Ectodermal cell (in vitro differentiated cells): ENCODE data around the gene LHPP.

Source experiments
- H3K27ac ChIP-seq: 2 replicates; pipeline ENCODE4 v1.7.0; 2013; ENCODE audit warnings: mild to moderate bottlenecking, low read depth, low read length; ENCODE audit not compliant: insufficient read depth, poor library complexity, severe bottlenecking
- H3K27me3 ChIP-seq: 2 replicates; pipeline ENCODE4 v1.7.0; 2013; ENCODE audit warnings: mild to moderate bottlenecking, low read length; ENCODE audit not compliant: insufficient read depth, control insufficient read depth, poor library complexity, severe bottlenecking
- H3K36me3 ChIP-seq: one replicate; pipeline ENCODE4 v1.7.0; 2013; ENCODE audit warnings: low read length; ENCODE audit not compliant: control insufficient read depth, insufficient read depth
- H3K4me1 ChIP-seq: one replicate; pipeline ENCODE4 v1.7.0; 2013; ENCODE audit warnings: low read length; ENCODE audit not compliant: control insufficient read depth, insufficient read depth
- H3K4me3 ChIP-seq: 2 replicates; pipeline ENCODE4 v1.7.0; 2013; ENCODE audit warnings: low read depth, low read length, control low read depth; ENCODE audit not compliant: insufficient read depth
- H3K9me3 ChIP-seq: 2 replicates; pipeline ENCODE4 v1.7.0; 2013; ENCODE audit warnings: mild to moderate bottlenecking, low read length, moderate library complexity; ENCODE audit not compliant: control insufficient read depth
- WGBS, 2 experiments: methylation state at CpG; one replicate each; pipeline ENCODE4 v1.1.7; 2013; ENCODE audit warnings: missing lambda C conversion rate in 2 of 2; 5-methylcytosine and 5-hydroxymethylcytosine counted together

Gene LHPP

DNA sequence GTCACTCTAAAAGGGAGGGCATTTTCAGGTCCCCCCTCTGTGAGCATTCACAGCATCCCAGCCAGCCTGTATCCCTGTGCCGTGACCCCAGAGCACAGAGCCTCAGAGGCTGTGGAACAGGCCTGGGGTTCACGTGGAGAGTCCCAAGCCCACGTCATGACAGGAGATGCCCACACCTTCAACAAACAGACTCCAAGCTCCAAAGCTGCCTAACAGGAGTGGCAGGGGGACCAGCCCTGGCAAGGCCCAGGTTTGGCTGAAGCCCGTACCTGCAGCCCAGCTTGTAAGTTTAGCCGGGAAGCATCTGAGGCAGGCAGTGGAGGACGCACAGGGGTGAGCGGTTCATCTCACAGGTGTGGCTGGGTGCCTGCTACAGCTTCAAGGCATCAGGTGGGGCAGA is 33.5 kb downstream of the LHPP start:
- H3K27me3 ChIP-seq, result no peaks in the 10 kb centered on the region
- no peaks in the 10 kb centered on the region for H3K36me3 ChIP-seq
- WGBS, 2 experiments, result 93 to 95% methylated on average over 7 of the region's 7 CpGs

DNA sequence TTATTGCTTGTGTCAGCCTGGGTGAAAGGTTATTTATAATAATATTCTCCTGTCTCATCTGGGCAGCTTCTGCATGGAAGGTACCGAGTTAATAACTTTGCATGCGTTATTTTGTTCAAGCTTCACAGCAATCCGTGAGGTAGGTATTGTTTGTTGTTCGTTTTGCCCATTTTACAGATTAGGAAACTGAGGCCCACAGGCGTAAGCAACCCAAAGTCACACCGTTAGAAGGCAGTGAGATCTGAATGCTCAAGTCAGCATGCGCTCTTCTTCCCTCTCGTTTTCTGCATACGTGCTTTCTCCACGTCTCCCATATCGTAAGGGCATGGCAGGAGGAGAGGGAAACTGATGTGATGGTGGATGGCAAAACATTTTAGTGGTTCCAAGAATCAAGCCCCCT is 34.1 kb downstream of the LHPP start:
- no peaks in the 10 kb centered on the region for H3K27me3 ChIP-seq
- no peak overlapping the region for H3K4me3 ChIP-seq
- 94% methylated on average over 11 of the region's 11 CpGs for WGBS, 2 experiments
- H3K27ac ChIP-seq, result no peak overlapping the region
- H3K36me3 ChIP-seq, result peaks cover 2% of the 10 kb centered on the region
- peaks cover 2% of the 10 kb centered on the region for H3K9me3 ChIP-seq
- H3K4me1 ChIP-seq, result peaks cover 16% of the 10 kb centered on the region

More for the DNA sequence above, 33.5 kb downstream of the LHPP start:
- peaks cover 16% of the 10 kb centered on the region for H3K4me1 ChIP-seq
- H3K27ac ChIP-seq, result no peak overlapping the region
- H3K9me3 ChIP-seq, result no peaks in the 10 kb centered on the region
- no peak overlapping the region for H3K4me3 ChIP-seq

DNA sequence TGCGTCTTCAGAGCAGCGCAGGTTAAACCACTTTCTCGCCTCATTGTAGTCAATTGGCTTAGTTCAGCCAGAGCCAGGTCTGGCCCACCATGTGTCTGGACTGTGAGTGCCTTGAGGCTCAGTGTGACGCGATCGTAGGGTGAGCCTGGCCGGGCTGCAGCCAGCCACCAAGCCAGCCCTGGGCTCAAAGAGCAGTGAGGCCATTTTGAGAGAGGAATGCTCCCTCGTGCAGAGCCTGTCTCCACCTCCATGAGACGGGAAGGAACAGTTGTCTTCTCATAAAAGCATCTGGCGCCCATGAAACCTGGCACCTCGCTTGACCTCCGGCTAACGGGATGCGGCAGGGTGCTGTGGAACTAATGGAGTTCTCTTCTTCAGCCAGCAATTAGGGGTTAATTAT is 34.5 kb downstream of the LHPP start:
- Histone ChIP-seq H3K9me3 (peaks cover 4% of the 10 kb centered on the region), H3K36me3 (peaks cover 4% of the 10 kb centered on the region), H3K27me3 (no peaks in the 10 kb centered on the region), H3K4me3 (no peak overlapping the region), H3K4me1 (peaks cover 16% of the 10 kb centered on the region), H3K27ac (no peak overlapping the region)
- WGBS, 2 experiments, result 91 to 92% methylated on average over 14 of the region's 14 CpGs

DNA sequence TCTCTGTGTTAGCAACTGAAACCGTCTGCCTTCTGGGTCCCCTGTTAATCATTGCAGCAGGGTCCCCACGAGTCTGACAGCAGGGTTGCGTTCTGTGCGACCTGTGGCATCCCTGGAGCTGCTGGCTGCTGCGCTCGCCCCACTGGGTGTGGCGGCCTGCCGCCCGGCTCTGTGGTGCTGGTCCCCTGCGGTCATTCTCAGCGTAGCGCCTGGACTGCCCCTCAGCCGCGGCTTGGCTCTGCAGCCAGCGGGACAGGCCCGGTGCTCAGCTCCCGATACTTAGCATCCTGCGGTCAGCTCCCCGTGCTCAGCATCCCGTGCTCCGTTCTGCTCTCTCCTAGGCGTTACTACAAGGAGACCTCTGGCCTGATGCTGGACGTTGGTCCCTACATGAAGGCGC is 35.0 kb downstream of the LHPP start:
- Histone ChIP-seq H3K4me3 (no peak overlapping the region), H3K27me3 (no peaks in the 10 kb centered on the region), H3K9me3 (peaks cover 4% of the 10 kb centered on the region), H3K27ac (no peak overlapping the region), H3K36me3 (peaks cover 4% of the 10 kb centered on the region), H3K4me1 (peaks cover 16% of the 10 kb centered on the region)
- 79 to 82% methylated on average over 24 of the region's 24 CpGs for WGBS, 2 experiments

DNA sequence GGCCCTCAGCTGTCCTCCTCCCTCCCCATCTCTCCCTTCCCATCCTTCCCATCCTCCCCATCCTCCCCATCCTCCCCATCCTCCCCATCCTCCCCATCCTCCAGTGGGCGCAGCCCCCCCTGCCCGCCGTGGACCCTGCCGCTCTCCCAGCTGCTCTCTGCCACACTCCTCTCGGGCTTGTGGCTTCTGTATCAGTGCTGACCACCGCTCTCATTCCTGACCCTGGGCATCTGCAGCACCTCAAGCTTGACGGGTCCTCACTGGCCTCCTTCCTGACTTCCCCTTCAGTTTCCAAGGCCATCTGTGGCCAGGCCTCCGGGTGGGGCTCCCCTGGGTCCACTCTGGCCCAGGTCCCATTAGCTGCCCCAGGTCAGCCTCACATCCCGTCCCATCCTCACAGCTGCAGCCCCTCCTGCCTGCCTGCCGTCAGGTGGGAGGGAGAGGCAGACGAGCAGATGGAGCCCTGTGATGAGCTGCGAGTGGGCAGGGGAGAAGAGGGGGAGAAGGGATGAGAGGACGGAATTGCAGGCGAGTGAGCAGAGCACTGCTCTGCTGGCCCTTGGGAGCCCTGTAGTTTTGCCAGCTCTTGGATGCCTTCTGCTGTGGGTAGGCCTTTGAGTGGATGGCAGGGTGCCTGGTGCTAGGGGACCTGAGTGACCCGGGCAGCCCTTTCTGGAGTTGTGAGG is 35.7 kb downstream of the LHPP start:
- 73 to 77% methylated on average over 15 of the region's 15 CpGs for WGBS, 2 experiments
- peaks cover 16% of the 10 kb centered on the region for H3K4me1 ChIP-seq
- no peak overlapping the region for H3K27ac ChIP-seq
- no peaks in the 10 kb centered on the region for H3K27me3 ChIP-seq
- peaks cover 4% of the 10 kb centered on the region for H3K9me3 ChIP-seq
- no peak overlapping the region for H3K4me3 ChIP-seq
- H3K36me3 ChIP-seq, result peaks cover 4% of the 10 kb centered on the region

DNA sequence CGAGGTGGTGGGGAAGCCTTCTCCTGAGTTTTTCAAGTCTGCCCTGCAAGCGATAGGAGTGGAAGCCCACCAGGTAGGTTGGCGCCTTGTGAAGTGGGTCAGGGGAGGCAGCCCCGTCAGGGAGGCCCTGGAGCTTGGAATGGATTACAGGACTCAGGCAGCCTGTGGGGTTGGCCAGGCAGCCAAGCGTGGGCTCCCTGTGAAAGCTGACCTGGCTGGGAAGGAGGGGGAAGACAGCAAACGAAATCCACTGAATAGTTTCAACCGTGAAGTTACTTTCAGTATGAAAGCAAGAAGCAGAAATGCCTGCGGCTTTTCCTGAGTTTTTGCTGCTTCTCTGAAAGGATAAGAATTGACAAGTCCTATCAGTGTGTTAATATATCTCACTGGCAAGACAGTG is 36.4 kb downstream of the LHPP start:
- 78 to 82% methylated on average over 8 of the region's 8 CpGs for WGBS, 2 experiments
- Histone ChIP-seq H3K27ac (no peak overlapping the region), H3K27me3 (no peaks in the 10 kb centered on the region), H3K4me1 (peaks cover 16% of the 10 kb centered on the region), H3K9me3 (peaks cover 4% of the 10 kb centered on the region), H3K36me3 (peaks cover 4% of the 10 kb centered on the region), H3K4me3 (no peak overlapping the region)

DNA sequence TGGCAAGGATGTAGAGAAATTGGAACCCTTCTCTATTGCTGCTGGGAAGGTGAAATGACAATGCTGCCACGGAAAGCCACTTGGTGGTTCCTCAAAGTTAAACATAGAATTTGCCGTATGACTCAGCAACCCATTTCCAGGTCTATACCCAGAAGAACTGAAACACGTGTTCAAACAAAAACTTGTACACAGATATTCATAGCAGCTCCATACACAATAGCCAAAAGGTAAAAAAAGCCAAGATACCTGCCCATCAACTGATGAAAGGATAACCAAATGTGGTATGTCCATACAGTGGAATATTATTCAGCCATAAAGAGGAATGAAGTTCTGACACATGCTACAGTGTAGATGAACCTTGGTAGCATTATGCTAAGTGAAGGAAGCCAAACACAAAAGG is 39.1 kb downstream of the LHPP start:
- H3K27me3 ChIP-seq, result no peaks in the 10 kb centered on the region
- H3K36me3 ChIP-seq, result peaks cover 4% of the 10 kb centered on the region
- peaks cover 4% of the 10 kb centered on the region for H3K9me3 ChIP-seq
- H3K4me1 ChIP-seq, result peaks cover 16% of the 10 kb centered on the region
- WGBS, 2 experiments, result 95 to 99% methylated on average over 3 of the region's 3 CpGs
- H3K4me3 ChIP-seq, result no peak overlapping the region
- no peak overlapping the region for H3K27ac ChIP-seq

DNA sequence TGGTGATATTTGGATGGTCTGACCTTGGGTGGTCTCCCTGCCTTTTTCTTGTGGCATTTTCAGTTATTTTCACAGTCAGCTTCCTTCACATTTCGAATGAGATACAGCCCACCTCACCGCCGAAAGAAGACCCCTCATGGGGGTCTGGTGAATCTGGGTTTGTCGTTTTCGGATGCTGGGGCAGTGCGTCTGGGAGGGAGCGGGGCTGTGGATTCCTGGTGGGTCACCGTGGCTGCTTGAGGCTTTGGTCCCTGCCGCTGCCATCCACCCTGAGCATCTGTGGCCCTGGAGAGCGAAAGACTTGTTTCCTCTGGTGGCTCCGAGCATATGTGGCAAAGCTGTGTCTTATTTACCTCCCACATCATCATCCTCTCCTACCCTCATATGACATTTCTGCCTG is 43.1 kb downstream of the LHPP start:
- Histone ChIP-seq H3K4me1 (no peaks in the 10 kb centered on the region), H3K4me3 (no peak overlapping the region), H3K27ac (no peak overlapping the region), H3K36me3 (peaks cover 4% of the 10 kb centered on the region), H3K9me3 (peaks cover 4% of the 10 kb centered on the region), H3K27me3 (no peaks in the 10 kb centered on the region)
- WGBS, 2 experiments, result 93 to 94% methylated on average over 11 of the region's 11 CpGs

DNA sequence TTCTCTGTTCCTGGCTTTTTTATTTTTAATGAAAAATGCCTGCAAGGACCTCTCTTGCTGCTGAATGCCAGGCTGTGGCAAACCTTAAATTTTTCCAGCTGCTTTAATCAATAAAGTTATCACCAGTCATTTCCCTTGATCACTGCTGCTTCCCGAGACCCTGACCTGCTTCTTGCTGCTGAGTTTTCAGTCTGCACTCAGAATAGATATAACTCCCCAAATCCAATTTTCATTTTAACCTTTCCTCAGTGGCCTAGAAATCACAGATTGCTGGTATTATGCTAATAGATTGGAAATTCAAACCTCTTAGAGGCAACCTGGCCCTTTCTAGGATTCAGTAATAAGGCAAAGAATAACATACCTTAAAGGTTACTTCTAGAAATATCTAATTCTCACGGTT is 43.7 kb downstream of the LHPP start:
- Histone ChIP-seq H3K4me3 (no peak overlapping the region), H3K4me1 (no peaks in the 10 kb centered on the region), H3K36me3 (peaks cover 4% of the 10 kb centered on the region), H3K9me3 (peaks cover 4% of the 10 kb centered on the region), H3K27ac (no peak overlapping the region), H3K27me3 (no peaks in the 10 kb centered on the region)
- WGBS, 2 experiments, result 90 to 97% methylated on average over 2 of the region's 2 CpGs

DNA sequence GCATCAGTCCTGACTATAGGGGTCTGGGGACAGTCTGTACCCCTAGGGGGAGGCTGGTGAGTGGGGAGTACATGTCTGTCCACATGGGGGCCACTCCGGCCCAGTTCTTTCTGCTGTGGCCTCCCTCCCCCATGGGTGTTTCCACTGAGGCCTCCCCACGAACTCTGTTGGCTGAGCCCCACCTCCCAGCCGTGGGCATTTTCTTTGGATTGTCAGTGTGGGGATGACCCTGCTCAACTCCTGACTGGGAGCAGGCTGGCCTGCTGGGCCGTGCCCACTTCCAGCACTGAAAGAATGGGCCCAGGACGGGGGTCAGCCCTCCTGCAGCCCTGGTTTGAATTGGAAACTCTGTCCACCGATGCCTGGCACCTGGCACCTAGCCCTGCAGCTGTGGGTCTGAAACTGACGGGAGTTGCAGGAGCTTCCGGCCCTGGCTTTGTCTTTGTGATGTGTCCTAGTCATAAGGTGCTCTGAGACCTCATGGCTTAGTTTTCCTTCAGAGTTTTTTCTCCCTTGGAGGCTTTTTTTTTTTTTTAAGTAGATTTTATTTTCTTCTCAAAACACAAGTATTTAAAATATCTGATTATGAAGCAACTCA is 46.5 kb downstream of the LHPP start:
- H3K27ac ChIP-seq, result no peak overlapping the region
- whole genome bisulfite sequencing, 2 experiments, result 61 to 78% methylated on average over 8 of the region's 8 CpGs
- no peak overlapping the region for H3K4me3 ChIP-seq
- H3K4me1 ChIP-seq, result no peaks in the 10 kb centered on the region
- H3K27me3 ChIP-seq, result no peaks in the 10 kb centered on the region
- H3K36me3 ChIP-seq, result no peaks in the 10 kb centered on the region
- H3K9me3 ChIP-seq, result no peaks in the 10 kb centered on the region
